Suprapubic skin (tissue), 4 donors: ENCODE results near the gene SLC15A3.

Experiments used
- CTCF ChIP-seq, 2 donors: fragments of 200-600 bp in 1 of 2; fragments of 450-650 bp in 1 of 2; sonication (generic) in 1 of 2; IDR thresholded peaks; one replicate each; pipeline ENCODE4 v1.5.1; 2016 to 2019; ENCODE audit warnings: antibody characterized with exemption in 2 of 2, mild to moderate bottlenecking in 1 of 2, moderate library complexity in 1 of 2
- POLR2A ChIP-seq, 2 donors: fragments of 450-650 bp; IDR thresholded peaks; one replicate each; pipeline ENCODE4 v1.6.1; 2017; ENCODE audit warnings: antibody characterized with exemption in 2 of 2, mild to moderate bottlenecking in 2 of 2, moderate library complexity in 2 of 2
- POLR2AphosphoS5 ChIP-seq, 3 donors: sonication (generic); formaldehyde crosslinking; IDR thresholded peaks; one replicate each; pipeline ENCODE4 v1.6.1; 2017; ENCODE audit warnings: antibody characterized with exemption in 3 of 3

GRCh38 chr11:60993615-60994014 lies 41.6 kb upstream of the SLC15A3 start:
- no peak for TF ChIP-seq CTCF (IDR thresholded peaks at IDR 0.05)
- TF ChIP-seq POLR2A (IDR thresholded peaks at IDR 0.05) = no peak
- TF ChIP-seq POLR2AphosphoS5 (IDR thresholded peaks at IDR 0.05) = no peak
